Peyer's patch (tissue), 4 donors: ENCODE measurements around the gene CPS1.

ENCODE experiments used
- POLR2A ChIP-seq, 2 donors: fragments of 450-650 bp; IDR thresholded peaks; one replicate each; pipeline ENCODE4 v1.5.1; 2017; ENCODE audit warnings: antibody characterized with exemption in 2 of 2, mild to moderate bottlenecking in 2 of 2, moderate library complexity in 2 of 2
- TF ChIP-seq, protein P1 (sequence below), 6 experiments: fragments of 450-650 bp in 4 of 6; fragments of 200-600 bp in 2 of 6; sonication (generic) in 1 of 6; IDR thresholded peaks; one replicate each; pipeline ENCODE4 v1.5.1; 2017 to 2019; ENCODE audit warnings: antibody characterized with exemption in 6 of 6, mild to moderate bottlenecking in 3 of 6, moderate library complexity in 1 of 6

DNA sequence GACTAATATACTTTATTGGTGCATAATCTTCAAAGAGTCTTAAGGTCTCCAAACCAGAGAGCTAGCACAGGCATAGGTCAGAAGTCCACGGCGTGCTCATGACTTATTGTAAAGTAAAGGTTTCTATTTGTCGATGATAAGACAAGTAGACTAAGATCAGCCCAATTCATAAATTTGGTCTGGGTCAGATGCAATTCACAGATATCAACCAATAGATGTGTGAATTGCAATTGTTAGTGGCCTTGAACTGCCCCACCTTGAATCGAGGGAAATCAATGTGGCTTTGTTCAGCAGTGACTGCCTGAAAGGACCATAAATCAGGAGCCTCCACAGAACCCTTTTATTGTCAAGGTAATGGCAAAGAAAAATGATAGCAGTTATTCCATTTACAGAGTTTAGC is 39.1 kb upstream of the CPS1 start:
- TF ChIP-seq, protein P1, sequence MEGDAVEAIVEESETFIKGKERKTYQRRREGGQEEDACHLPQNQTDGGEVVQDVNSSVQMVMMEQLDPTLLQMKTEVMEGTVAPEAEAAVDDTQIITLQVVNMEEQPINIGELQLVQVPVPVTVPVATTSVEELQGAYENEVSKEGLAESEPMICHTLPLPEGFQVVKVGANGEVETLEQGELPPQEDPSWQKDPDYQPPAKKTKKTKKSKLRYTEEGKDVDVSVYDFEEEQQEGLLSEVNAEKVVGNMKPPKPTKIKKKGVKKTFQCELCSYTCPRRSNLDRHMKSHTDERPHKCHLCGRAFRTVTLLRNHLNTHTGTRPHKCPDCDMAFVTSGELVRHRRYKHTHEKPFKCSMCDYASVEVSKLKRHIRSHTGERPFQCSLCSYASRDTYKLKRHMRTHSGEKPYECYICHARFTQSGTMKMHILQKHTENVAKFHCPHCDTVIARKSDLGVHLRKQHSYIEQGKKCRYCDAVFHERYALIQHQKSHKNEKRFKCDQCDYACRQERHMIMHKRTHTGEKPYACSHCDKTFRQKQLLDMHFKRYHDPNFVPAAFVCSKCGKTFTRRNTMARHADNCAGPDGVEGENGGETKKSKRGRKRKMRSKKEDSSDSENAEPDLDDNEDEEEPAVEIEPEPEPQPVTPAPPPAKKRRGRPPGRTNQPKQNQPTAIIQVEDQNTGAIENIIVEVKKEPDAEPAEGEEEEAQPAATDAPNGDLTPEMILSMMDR (IDR thresholded peaks at IDR 0.05): no peak
- no peak for TF ChIP-seq POLR2A (IDR thresholded peaks at IDR 0.05)
